ENCODE results near the gene COL18A1. TPM values are rescaled to one million over a fixed set of nuclear protein-coding genes. Genes with fewer than 3 reads are reported as not detected.

The COL18A1 gene
- total and polyA plus RNA-seq, 2 donors (not counting 1 experiment from before 2014, with no cell fraction given), result 15.6 to 24.7 TPM

GRCh38 chr21:45452696-45453307, 47.8 kb downstream of the COL18A1 start:
- Histone ChIP-seq H4K20me1 (ENCODE audit: control insufficient read depth, insufficient read depth, low read length, poor library complexity, severe bottlenecking) (no peaks in the 10 kb centered on the region), H3K9me3 (ENCODE audit: control extremely low read depth in 1 of 3, control insufficient read depth in 2 of 3, insufficient read depth in 1 of 3, low read length in 2 of 3) (peaks cover 0 to 6% (median 0%) of the 10 kb centered on the region in 3 donors), H3K36me3 (replicated peaks in 1 of 2; ENCODE audit: control extremely low read depth in 1 of 2, control insufficient read depth in 1 of 2, extremely low read depth in 1 of 2, insufficient read depth in 2 of 2, low read length in 1 of 2) (no peaks in the 10 kb centered on the region), H3K79me2 (ENCODE audit: control insufficient read depth, insufficient read depth, low read length) (no peaks in the 10 kb centered on the region), H3K27ac (ENCODE audit: low read length in 2 of 2) (no peak overlapping the region), H3K4me2 (replicated peaks; ENCODE audit: low read depth, low read length, poor library complexity, severe bottlenecking) (no peak overlapping the region), H2AFZ (ENCODE audit: insufficient read depth, low read depth, low read length, poor library complexity, severe bottlenecking) (no peak overlapping the region), H3K4me1 (ENCODE audit: control insufficient read depth in 2 of 2, insufficient read depth in 2 of 2, low read length in 2 of 2) (no peaks in the 10 kb centered on the region), H3K27me3 (replicated peaks in 1 of 4; ENCODE audit: control extremely low read depth in 1 of 4, control insufficient read depth in 3 of 4, insufficient read depth in 4 of 4, low read length in 3 of 4) (peaks cover 0 to 9% (median 0%) of the 10 kb centered on the region in 4 experiments), H3K4me3 (ENCODE audit: control extremely low read depth in 1 of 5, extremely low read depth in 1 of 5, insufficient read depth in 1 of 5, low read depth in 2 of 5, low read length in 4 of 5) (no peak overlapping the region), H3K9ac (ENCODE audit: low read length) (no peak overlapping the region)
- intact Hi-C loops (cut with micrococcal nuclease), result no loop called here
- no peak for TF ChIP-seq EZH2 (IDR thresholded peaks at IDR 0.05; ENCODE audit: borderline replicate concordance, insufficient read depth, low read depth, low read length, poor library complexity, severe bottlenecking)
- TF ChIP-seq, protein P1, sequence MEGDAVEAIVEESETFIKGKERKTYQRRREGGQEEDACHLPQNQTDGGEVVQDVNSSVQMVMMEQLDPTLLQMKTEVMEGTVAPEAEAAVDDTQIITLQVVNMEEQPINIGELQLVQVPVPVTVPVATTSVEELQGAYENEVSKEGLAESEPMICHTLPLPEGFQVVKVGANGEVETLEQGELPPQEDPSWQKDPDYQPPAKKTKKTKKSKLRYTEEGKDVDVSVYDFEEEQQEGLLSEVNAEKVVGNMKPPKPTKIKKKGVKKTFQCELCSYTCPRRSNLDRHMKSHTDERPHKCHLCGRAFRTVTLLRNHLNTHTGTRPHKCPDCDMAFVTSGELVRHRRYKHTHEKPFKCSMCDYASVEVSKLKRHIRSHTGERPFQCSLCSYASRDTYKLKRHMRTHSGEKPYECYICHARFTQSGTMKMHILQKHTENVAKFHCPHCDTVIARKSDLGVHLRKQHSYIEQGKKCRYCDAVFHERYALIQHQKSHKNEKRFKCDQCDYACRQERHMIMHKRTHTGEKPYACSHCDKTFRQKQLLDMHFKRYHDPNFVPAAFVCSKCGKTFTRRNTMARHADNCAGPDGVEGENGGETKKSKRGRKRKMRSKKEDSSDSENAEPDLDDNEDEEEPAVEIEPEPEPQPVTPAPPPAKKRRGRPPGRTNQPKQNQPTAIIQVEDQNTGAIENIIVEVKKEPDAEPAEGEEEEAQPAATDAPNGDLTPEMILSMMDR (IDR thresholded peaks at IDR 0.05), result no peak
- no peak overlapping the region for H3K27ac Mint-ChIP-seq
- H3K4me3 Mint-ChIP-seq, result no peak overlapping the region
- H3K9me3 Mint-ChIP-seq (ENCODE audit: insufficient read depth), result no peaks in the 10 kb centered on the region
- ChIA-PET POLR2A (interaction anchor here (0.7 kb wide), 1 partner anchor 1630 kb away, joined by 3 read pairs; no protein-coding TSS in a partner anchor), CTCF (interaction anchor here (0.8 to 1.2 kb wide), 3 partner anchors 64 to 312 kb away, joined by 3 to 4 read pairs (median 3); no protein-coding TSS in a partner anchor)
- 98% methylated on average over 7 of the region's 7 CpGs for WGBS (ENCODE audit: insufficient coverage)
- H3K4me1 Mint-ChIP-seq, result no peaks in the 10 kb centered on the region
- no peak for DNase-seq
- ATAC-seq (ENCODE audit: low read depth), result no peak
- peaks cover 5% of the 10 kb centered on the region for H3K27me3 Mint-ChIP-seq

- Histone ChIP-seq H3K27me3 (replicated peaks in 1 of 4; ENCODE audit: control extremely low read depth in 1 of 4, control insufficient read depth in 3 of 4, insufficient read depth in 4 of 4, low read length in 3 of 4) (peaks cover 0 to 6% (median 0%) of the 10 kb centered on the region in 4 experiments), H4K20me1 (ENCODE audit: control insufficient read depth, insufficient read depth, low read length, poor library complexity, severe bottlenecking) (no peaks in the 10 kb centered on the region), H2AFZ (ENCODE audit: insufficient read depth, low read depth, low read length, poor library complexity, severe bottlenecking) (no peak overlapping the region), H3K4me1 (ENCODE audit: control insufficient read depth in 2 of 2, insufficient read depth in 2 of 2, low read length in 2 of 2) (no peaks in the 10 kb centered on the region), H3K9ac (ENCODE audit: low read length) (no peak overlapping the region), H3K9me3 (ENCODE audit: control extremely low read depth in 1 of 3, control insufficient read depth in 2 of 3, insufficient read depth in 1 of 3, low read length in 2 of 3) (peaks cover 0 to 6% (median 0%) of the 10 kb centered on the region in 3 donors), H3K4me2 (replicated peaks; ENCODE audit: low read depth, low read length, poor library complexity, severe bottlenecking) (no peak overlapping the region), H3K27ac (ENCODE audit: low read length in 2 of 2) (no peak overlapping the region), H3K36me3 (replicated peaks in 1 of 2; ENCODE audit: control extremely low read depth in 1 of 2, control insufficient read depth in 1 of 2, extremely low read depth in 1 of 2, insufficient read depth in 2 of 2, low read length in 1 of 2) (no peaks in the 10 kb centered on the region), H3K79me2 (ENCODE audit: control insufficient read depth, insufficient read depth, low read length) (no peaks in the 10 kb centered on the region), H3K4me3 (ENCODE audit: control extremely low read depth in 1 of 5, extremely low read depth in 1 of 5, insufficient read depth in 1 of 5, low read depth in 2 of 5, low read length in 4 of 5) (no peak overlapping the region)
- intact Hi-C loops (cut with micrococcal nuclease), result no loop called here
- WGBS (ENCODE audit: insufficient coverage), result 97% methylated on average over 12 of the region's 13 CpGs
- H3K4me3 Mint-ChIP-seq, result no peak overlapping the region
- ATAC-seq (ENCODE audit: low read depth) (no peak), DNase-seq (no peak)
- no peaks in the 10 kb centered on the region for H3K9me3 Mint-ChIP-seq (ENCODE audit: insufficient read depth)
- H3K27me3 Mint-ChIP-seq, result peaks cover 1% of the 10 kb centered on the region
- no peaks in the 10 kb centered on the region for H3K4me1 Mint-ChIP-seq
- ChIA-PET POLR2A (interaction anchor here (0.7 kb wide), 1 partner anchor 1630 kb away, joined by 3 read pairs; no protein-coding TSS in a partner anchor), CTCF (interaction anchor here (0.8 to 1.2 kb wide), 3 partner anchors 64 to 313 kb away, joined by 3 to 4 read pairs (median 3); no protein-coding TSS in a partner anchor)
- no peak for TF ChIP-seq EZH2 (IDR thresholded peaks at IDR 0.05; ENCODE audit: borderline replicate concordance, insufficient read depth, low read depth, low read length, poor library complexity, severe bottlenecking)
- TF ChIP-seq, protein P1 (IDR thresholded peaks at IDR 0.05), result no peak
- H3K27ac Mint-ChIP-seq, result no peak overlapping the region
Measured at GRCh38 chr21:45453308-45453950, 48.5 kb downstream of the COL18A1 start.
